HPDE6-E6E7 (cell line): ENCODE results near the gene MIF4GD.

ENCODE experiments used
- DNase-seq: peaks from one replicate; pipeline ENCODE4 v3.0.0; 2011; ENCODE audit warnings: missing footprints; ENCODE audit errors: extremely low spot score

Gene MIF4GD

GRCh38 chr17:75232786-75233185 lies 38.2 kb downstream of the MIF4GD start:
- DNase-seq: no peak

GRCh38 chr17:75231741-75232464 lies 39.1 kb downstream of the MIF4GD start:
- no peak for DNase-seq

- no peak for DNase-seq
These were observed 40.0 kb downstream of the MIF4GD start for GRCh38 chr17:75231071-75231470.

GRCh38 chr17:75228847-75229246 lies 42.2 kb downstream of the MIF4GD start:
- DNase-seq: no peak

GRCh38 chr17:75228305-75228704 lies 42.7 kb downstream of the MIF4GD start:
- no peak for DNase-seq

GRCh38 chr17:75227729-75228128 lies 43.3 kb downstream of the MIF4GD start:
- no peak for DNase-seq

GRCh38 chr17:75225016-75225415 lies 46.0 kb downstream of the MIF4GD start:
- no peak for DNase-seq

- DNase-seq: no peak
These were observed 51.2 kb downstream of the MIF4GD start for GRCh38 chr17:75219815-75220214.

- no peak for DNase-seq
These were observed 52.9 kb downstream of the MIF4GD start for GRCh38 chr17:75218131-75218530.
